Stimulated activated CD4-positive, alpha-beta T cell treated with anti-CD3 and anti-CD28 coated beads, Interleukin-4, amount 100 ng/mL, for 4 hours (primary cell): ENCODE results near the gene GPX1.

Experiments
- DNase-seq, 2 experiments: peaks; one replicate each; pipeline ENCODE4 v3.0.0-alpha.2; 2020

GPX1 gene

GRCh38 chr3:49310677-49311076 lies 47.5 kb downstream of the GPX1 start:
- no peak for DNase-seq
